B cell (primary cell): ENCODE data around the gene VTI1A. TPM values are rescaled to one million over a fixed set of nuclear protein-coding genes. Genes with fewer than 3 reads are reported as not detected.

Experiments used
- ATAC-seq: fragments of 200-7000 bp; cut with Tn5 transposase; one replicate; pipeline ENCODE4 v1.10.0; 2021; ENCODE audit warnings: low read depth, mild to moderate bottlenecking, moderate number of reproducible peaks, moderate library complexity
- CTCF ChIA-PET: fragments of 350-600 bp; sonication (Branson Sonifier 250); formaldehyde crosslinking; loops from one replicate; lab custom pipeline; 2021; ENCODE audit warnings: antibody characterized with exemption, inconsistent platforms; lab: Charles Lee
- POLR2A ChIA-PET: fragments of 350-600 bp; sonication (Branson Sonifier 250); formaldehyde crosslinking; loops from one replicate; lab custom pipeline; 2021; ENCODE audit warnings: antibody characterized with exemption; lab: Charles Lee
- DNase-seq: peaks from one replicate; pipeline ENCODE4 v3.0.0; 2013
- H2AFZ ChIP-seq: 2 replicates; pipeline ENCODE4 v1.6.1; 2012; ENCODE audit warnings: mild to moderate bottlenecking, low read depth, low read length; ENCODE audit not compliant: insufficient read depth, poor library complexity, severe bottlenecking
- H3K27ac ChIP-seq, 2 donors: 1 replicate in 1 of 2; 2 replicates in 1 of 2; pipeline ENCODE4 v1.5.1; 2012 to 2013; ENCODE audit warnings: low read length in 2 of 2, mild to moderate bottlenecking in 2 of 2, moderate library complexity in 1 of 2
- H3K27me3 ChIP-seq, 4 experiments: fragments of 200-600 bp in 1 of 4; sonication (generic) in 1 of 4; replicated peaks in 1 of 4; 1 replicate in 2 of 4; 2 replicates in 2 of 4; pipeline versions ENCODE4 v1.6.1 to v1.7.0; 2013 to 2016; ENCODE audit warnings: low read length in 3 of 4, mild to moderate bottlenecking in 2 of 4, mixed read lengths in 1 of 4, moderate library complexity in 1 of 4; ENCODE audit not compliant: insufficient read depth in 4 of 4, control insufficient read depth in 3 of 4; ENCODE audit errors: control extremely low read depth in 1 of 4
- H3K36me3 ChIP-seq, 2 experiments: replicated peaks in 1 of 2; 1 replicate in 1 of 2; 2 replicates in 1 of 2; pipeline versions ENCODE4 v1.6.1 to v1.7.1; 2013; ENCODE audit warnings: low read length in 1 of 2; ENCODE audit not compliant: insufficient read depth in 2 of 2, control insufficient read depth in 1 of 2; ENCODE audit errors: control extremely low read depth in 1 of 2, extremely low read depth in 1 of 2
- H3K4me1 ChIP-seq, 2 donors: fragments of 200-600 bp in 1 of 2; sonication (generic) in 1 of 2; 1 replicate in 1 of 2; 2 replicates in 1 of 2; pipeline versions ENCODE4 v1.5.1 to v1.6.1; 2013 to 2017; ENCODE audit warnings: low read length in 2 of 2; ENCODE audit not compliant: control insufficient read depth in 2 of 2, insufficient read depth in 2 of 2
- H3K4me2 ChIP-seq: replicated peaks from 2 replicates; pipeline ENCODE3; 2012; ENCODE audit warnings: mild to moderate bottlenecking, low read depth, low read length; ENCODE audit not compliant: poor library complexity, severe bottlenecking
- H3K4me3 ChIP-seq, 5 experiments: fragments of 200-600 bp in 1 of 5; sonication (generic) in 1 of 5; 1 replicate in 3 of 5; 2 replicates in 2 of 5; pipeline versions ENCODE4 v1.5.1 to v1.7.0; 2011 to 2016; ENCODE audit warnings: low read length in 4 of 5, mild to moderate bottlenecking in 4 of 5, low read depth in 2 of 5, control low read depth in 1 of 5, moderate library complexity in 1 of 5; ENCODE audit not compliant: insufficient read depth in 1 of 5; ENCODE audit errors: control extremely low read depth in 1 of 5, extremely low read depth in 1 of 5
- H3K79me2 ChIP-seq: fragments of 200-600 bp; sonication (generic); one replicate; pipeline ENCODE4 v1.6.0; 2016; ENCODE audit warnings: low read length; ENCODE audit not compliant: control insufficient read depth, insufficient read depth
- H3K9ac ChIP-seq: fragments of 200-600 bp; sonication (generic); 2 replicates; pipeline ENCODE4 v1.6.1; 2017; ENCODE audit warnings: mild to moderate bottlenecking, low read length, moderate library complexity
- H3K9me3 ChIP-seq, 3 donors: one replicate each; pipeline versions ENCODE4 v1.6.1 to v1.7.1; 2013; ENCODE audit warnings: low read length in 2 of 3; ENCODE audit not compliant: control insufficient read depth in 2 of 3, insufficient read depth in 1 of 3; ENCODE audit errors: control extremely low read depth in 1 of 3
- H4K20me1 ChIP-seq: 2 replicates; pipeline ENCODE4 v1.6.0; 2012; ENCODE audit warnings: mild to moderate bottlenecking, low read length; ENCODE audit not compliant: insufficient read depth, control insufficient read depth, poor library complexity, severe bottlenecking
- H3K27ac Mint-ChIP-seq: one replicate; pipeline ENCODE4 v1.8.0; 2021; ENCODE audit warnings: mixed read lengths
- H3K27me3 Mint-ChIP-seq: one replicate; pipeline ENCODE4 v1.8.0; 2021; ENCODE audit warnings: mixed read lengths
- H3K4me1 Mint-ChIP-seq: one replicate; pipeline ENCODE4 v1.8.0; 2021; ENCODE audit warnings: mixed read lengths
- H3K4me3 Mint-ChIP-seq: one replicate; pipeline ENCODE4 v1.8.0; 2021; ENCODE audit warnings: mixed read lengths
- H3K9me3 Mint-ChIP-seq: one replicate; pipeline ENCODE4 v1.8.0; 2022; ENCODE audit warnings: mixed read lengths; ENCODE audit not compliant: insufficient read depth
- EZH2 ChIP-seq: IDR thresholded peaks from 2 replicates; pipeline ENCODE4 v1.6.1; 2012; ENCODE audit warnings: borderline replicate concordance, low read depth, mild to moderate bottlenecking, moderate library complexity, low read length; ENCODE audit not compliant: insufficient read depth, poor library complexity, severe bottlenecking
- WGBS: methylation state at CpG from one replicate; pipeline ENCODE4 v1.1.5; 2013; ENCODE audit warnings: missing lambda C conversion rate; ENCODE audit not compliant: insufficient coverage; 5-methylcytosine and 5-hydroxymethylcytosine counted together
- intact Hi-C: fragments of 100-400 bp; cut with micrococcal nuclease; formaldehyde crosslinking; loops from one replicate; pipeline ENCODE4 v1.10.0; 2022
- polyA plus RNA-seq: library from polyadenylated mRNA; depleted of rRNA; stranded (reverse); fragments of >200 nt; gene quantifications from 2 replicates; pipeline ENCODE4 v1.2.3, GENCODE V29; 2012
- total RNA-seq, 2 donors: library from RNA; stranded (reverse); fragments of 120-200 nt in 1 of 2; gene quantifications; 1 replicate in 1 of 2; 2 replicates in 1 of 2; pipeline versions ENCODE4 v1.2.3 to v1.2.4, GENCODE V29; 2013 to 2022
- TF ChIP-seq, protein P1 (sequence below): fragments of 200-600 bp; IDR thresholded peaks from one replicate; pipeline ENCODE4 v1.8.0; 2022; ENCODE audit warnings: antibody characterized with exemption, mild to moderate bottlenecking

Gene VTI1A
- total and polyA plus RNA-seq, 2 donors (not counting 1 experiment from before 2014, with no cell fraction given) = 20.0 to 84.1 TPM

- Histone ChIP-seq H2AFZ (no peak overlapping the region), H3K4me1 (no peaks in the 10 kb centered on the region), H3K9ac (no peak overlapping the region), H3K79me2 (no peaks in the 10 kb centered on the region), H3K9me3 (peaks cover 0 to 5% (median 0%) of the 10 kb centered on the region in 3 donors), H3K27ac (no peak overlapping the region), H3K27me3 (no peaks in the 10 kb centered on the region), H3K4me2 (no peak overlapping the region), H3K36me3 (no peaks in the 10 kb centered on the region), H3K4me3 (no peak overlapping the region), H4K20me1 (no peaks in the 10 kb centered on the region)
- TF ChIP-seq, protein P1, sequence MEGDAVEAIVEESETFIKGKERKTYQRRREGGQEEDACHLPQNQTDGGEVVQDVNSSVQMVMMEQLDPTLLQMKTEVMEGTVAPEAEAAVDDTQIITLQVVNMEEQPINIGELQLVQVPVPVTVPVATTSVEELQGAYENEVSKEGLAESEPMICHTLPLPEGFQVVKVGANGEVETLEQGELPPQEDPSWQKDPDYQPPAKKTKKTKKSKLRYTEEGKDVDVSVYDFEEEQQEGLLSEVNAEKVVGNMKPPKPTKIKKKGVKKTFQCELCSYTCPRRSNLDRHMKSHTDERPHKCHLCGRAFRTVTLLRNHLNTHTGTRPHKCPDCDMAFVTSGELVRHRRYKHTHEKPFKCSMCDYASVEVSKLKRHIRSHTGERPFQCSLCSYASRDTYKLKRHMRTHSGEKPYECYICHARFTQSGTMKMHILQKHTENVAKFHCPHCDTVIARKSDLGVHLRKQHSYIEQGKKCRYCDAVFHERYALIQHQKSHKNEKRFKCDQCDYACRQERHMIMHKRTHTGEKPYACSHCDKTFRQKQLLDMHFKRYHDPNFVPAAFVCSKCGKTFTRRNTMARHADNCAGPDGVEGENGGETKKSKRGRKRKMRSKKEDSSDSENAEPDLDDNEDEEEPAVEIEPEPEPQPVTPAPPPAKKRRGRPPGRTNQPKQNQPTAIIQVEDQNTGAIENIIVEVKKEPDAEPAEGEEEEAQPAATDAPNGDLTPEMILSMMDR = no peak
- TF ChIP-seq EZH2 = no peak
- intact Hi-C loops = no loop called here
- DNase-seq (no peak), ATAC-seq (no peak)
- POLR2A ChIA-PET = no interaction called here
- Mint-ChIP-seq H3K9me3 (peaks cover 13% of the 10 kb centered on the region), H3K4me1 (no peaks in the 10 kb centered on the region), H3K4me3 (no peak overlapping the region), H3K27ac (no peak overlapping the region), H3K27me3 (no peaks in the 10 kb centered on the region)
- CTCF ChIA-PET = interaction anchor here (1.3 kb wide), 1 partner anchor 21 kb away, joined by 3 read pairs; no protein-coding TSS in a partner anchor
- 91% methylated on average over 1 of the region's 4 CpGs for WGBS
Observed at GRCh38 chr10:112790921-112791320, 343.9 kb downstream of the VTI1A start.

DNA sequence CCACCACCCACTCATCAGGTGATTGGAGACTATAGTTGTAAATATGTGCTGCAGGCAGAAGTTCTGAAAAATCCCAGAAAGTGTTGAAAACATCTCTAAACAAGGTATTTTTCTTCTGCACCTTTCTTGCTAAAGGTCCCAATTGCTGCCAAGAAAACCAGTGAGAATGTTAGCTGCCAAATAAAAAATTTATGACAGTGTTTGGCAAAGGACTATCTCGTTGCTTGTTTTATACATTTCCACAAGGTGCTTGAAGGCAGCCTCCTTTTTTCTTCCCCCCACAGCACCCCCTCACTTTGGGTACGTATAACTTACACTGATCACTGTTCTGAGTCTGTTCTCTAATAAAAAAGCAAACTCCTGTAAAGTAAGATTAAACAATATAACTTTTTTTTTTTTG, 344.4 kb downstream of the VTI1A start:
- H3K27ac Mint-ChIP-seq = no peak overlapping the region
- H3K4me2 ChIP-seq = no peak overlapping the region

More for the DNA sequence above, 344.4 kb downstream of the VTI1A start:
- Histone ChIP-seq H3K9me3 (peaks cover 0 to 5% (median 0%) of the 10 kb centered on the region in 3 donors), H3K4me3 (no peak overlapping the region), H3K79me2 (no peaks in the 10 kb centered on the region), H2AFZ (no peak overlapping the region), H3K27ac (no peak overlapping the region), H3K27me3 (no peaks in the 10 kb centered on the region), H3K9ac (no peak overlapping the region), H3K4me1 (no peaks in the 10 kb centered on the region), H3K36me3 (no peaks in the 10 kb centered on the region), H4K20me1 (no peaks in the 10 kb centered on the region)
- no peak for ATAC-seq
- TF ChIP-seq, protein P1 = no peak
- no peak for TF ChIP-seq EZH2
- intact Hi-C loops = no loop called here
- H3K9me3 Mint-ChIP-seq = peaks cover 10% of the 10 kb centered on the region
- no peaks in the 10 kb centered on the region for H3K4me1 Mint-ChIP-seq
- H3K27me3 Mint-ChIP-seq = no peaks in the 10 kb centered on the region
- no peak for DNase-seq
- POLR2A ChIA-PET = no interaction called here
- CTCF ChIA-PET = no interaction called here
- no CpG with 5 or more reads among the region's 2 CpGs for WGBS
- H3K4me3 Mint-ChIP-seq = no peak overlapping the region
